Measurements from ENCODE around the gene KLK12.

Gene KLK12

DNA sequence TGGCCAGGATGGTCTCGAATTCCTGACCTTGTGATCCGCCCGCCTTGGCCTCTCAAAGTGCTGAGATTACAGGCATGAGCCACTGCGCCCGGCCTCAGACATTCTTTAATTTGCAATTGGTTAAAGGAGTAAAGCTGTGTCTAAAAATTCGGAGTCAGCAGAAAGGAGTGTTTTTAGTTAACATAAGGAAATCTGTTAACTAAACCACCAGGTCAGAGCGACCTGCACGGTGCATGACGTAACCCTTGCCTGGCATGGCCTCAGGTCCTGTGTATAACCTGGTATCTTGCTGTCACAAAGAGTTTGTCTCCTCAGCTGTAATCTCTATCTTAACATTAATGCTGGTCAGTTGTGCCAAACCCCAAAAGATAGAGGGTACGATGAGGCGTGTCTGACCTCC, 9.5 kb upstream of the KLK12 start:
- no peak for DNase-seq

DNA sequence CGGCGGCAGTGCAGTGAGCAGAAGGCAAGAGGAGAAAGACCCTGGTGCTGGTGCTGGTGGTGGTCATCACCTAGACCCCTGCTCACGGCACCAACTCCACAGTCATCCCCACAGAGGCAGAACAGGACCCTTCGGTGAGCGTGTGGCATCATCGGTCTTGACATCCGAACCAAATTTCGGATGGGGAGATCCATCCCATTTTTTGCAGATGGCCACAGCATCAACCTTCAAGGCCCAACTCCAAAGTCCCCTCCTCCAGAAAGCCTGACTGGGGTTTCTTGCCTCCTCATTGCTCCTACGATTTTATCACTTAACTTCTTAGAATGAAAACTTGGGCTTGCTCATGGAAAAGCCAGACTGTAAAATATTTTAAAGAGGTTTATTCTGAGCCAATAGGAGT, 8.7 kb upstream of the KLK12 start:
- no peak for DNase-seq

DNA sequence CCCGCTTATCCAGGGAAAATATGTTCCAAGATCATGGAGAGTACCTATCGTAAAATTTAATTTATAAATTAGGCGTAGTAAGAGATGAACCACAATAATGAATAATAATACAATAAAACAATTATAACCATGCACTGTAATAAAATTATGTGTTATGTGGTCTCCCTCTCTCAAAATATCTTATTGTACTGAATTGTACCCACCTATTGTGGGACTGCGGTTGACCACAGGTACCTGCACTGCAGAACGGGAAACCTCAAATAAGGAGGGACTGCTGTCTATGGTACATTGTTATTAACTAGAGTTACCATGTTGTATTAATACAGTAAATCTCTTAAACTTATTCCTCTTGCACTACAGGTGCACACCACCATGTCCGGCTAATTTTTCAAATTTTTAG, 5.3 kb upstream of the KLK12 start:
- no peak for DNase-seq

DNA sequence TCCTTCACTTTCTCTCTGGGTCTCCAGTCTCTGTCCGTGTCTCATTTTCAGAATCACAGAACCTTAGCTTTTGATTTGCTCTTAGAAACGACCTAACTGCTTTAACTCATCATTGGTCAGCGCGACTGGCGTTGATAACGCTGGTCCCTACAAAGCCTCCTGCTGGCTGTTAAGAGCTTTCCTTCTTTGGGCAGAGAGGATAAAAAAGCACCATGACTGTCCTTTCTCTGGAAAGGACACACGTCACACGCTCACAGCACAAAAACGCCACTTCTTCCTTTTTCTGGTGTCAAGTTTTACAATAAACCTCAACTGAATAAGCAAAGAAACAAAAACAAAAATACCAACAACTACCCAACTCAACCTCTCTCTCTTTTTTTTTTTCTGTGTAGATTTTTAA, 1.7 kb upstream of the KLK12 start:
- DNase-seq: no peak

DNA sequence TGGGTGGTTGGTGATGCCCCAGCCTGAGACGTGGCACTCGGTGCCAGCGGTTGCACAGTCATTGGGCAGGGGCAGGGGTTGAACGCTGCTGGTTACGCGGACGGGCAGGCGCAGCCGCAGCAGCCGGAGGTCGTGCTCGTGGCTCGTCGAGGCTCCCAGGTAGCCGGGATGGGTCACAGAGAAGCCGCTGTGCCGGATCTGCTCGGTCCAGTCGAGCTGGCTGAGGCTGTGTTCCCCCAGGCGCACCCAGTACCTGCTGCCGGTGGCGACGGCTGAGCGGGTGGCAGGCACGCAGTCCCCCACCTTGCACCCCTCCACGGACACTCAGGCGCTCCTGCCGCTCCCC, 2.9 kb downstream of the KLK12 start:
- DNase-seq: no peak

DNA sequence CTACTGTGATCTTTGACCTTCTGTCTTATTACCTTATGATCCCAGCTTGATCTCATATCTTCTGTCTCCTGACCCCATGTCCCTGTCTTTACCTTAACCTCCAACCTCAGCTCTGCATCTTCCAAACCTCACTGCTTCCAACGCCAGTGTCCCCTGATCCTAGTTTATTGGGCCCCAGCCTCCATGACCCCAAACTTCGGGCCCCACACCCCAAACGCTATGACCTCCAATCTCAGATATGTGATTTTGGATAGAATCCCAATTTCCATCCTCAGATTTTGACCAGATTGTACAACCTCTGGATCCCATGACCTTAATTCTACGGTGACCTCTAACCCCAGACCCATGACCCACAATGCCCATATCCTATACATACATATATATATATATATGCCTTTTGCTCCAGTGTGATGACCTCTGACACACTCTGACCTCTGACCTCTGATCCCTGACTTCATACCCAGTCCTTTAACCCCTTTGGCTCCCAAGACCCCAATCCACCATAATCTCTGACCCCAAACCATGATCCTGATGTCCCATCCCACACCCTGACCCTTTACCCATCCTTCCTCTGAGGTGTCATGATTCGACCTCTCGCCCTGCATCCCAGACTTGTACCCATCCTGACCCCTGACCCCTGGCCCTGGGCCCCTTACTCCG, 3.5 kb downstream of the KLK12 start:
- DNase-seq: no peak

DNA sequence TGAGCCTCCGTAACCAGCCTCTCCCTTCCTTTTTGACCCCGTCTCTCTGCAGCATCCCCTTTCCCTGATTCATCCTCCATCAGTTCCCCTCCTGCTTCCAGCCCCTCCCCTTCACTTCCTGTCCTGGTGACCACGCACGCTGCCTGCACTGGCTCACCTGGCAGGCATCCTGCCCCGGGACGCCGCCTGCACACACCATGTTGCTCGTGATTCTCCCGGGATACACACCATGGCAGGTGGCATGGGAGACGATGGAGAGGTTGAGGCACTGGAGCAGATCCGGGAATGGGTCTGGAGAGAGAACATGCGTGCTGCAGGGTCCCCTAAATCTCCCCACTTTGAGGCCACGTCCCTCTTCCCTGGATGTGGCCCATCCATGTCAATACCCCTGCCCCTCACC, 4.2 kb downstream of the KLK12 start:
- no peak for DNase-seq

DNA sequence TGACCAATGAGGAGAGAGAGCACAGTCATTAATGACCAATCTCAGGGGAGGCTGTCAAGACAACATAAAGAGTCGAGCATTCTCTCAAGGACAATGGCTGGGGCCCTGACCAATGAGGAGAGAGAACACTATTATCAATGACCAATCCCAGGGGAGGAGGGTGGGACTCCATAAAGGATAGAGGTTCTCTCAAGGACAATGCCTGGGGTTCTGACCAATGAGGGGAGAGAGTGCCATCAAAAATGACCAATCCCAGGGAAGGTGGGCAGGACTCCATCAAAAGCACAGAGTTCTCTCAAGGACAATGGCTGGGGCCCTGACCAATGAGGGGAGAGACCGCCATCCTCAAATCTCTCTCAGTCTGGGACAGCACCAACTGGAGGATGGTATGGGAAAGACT, 5.1 kb downstream of the KLK12 start:
- DNase-seq: no peak

DNA sequence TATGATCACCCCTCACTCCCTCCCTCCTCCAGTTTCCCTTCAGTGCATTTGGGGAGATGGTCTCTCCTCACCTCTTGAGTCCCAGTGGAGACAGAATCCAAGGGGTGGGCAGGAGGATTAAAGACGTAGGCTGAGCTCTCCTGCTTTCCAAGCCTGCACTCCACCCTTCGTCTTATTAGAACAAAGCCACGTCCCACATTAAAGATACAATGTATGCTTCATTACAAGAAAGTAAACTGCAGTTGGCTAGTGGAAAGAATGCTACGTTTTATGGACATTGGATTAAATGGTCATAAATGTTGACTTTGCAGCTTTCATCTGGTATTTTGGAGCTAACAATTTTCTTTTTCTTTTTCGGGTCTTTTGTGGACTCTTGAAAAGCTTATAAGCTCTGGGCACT, 6.9 kb downstream of the KLK12 start:
- DNase-seq: no peak

DNA sequence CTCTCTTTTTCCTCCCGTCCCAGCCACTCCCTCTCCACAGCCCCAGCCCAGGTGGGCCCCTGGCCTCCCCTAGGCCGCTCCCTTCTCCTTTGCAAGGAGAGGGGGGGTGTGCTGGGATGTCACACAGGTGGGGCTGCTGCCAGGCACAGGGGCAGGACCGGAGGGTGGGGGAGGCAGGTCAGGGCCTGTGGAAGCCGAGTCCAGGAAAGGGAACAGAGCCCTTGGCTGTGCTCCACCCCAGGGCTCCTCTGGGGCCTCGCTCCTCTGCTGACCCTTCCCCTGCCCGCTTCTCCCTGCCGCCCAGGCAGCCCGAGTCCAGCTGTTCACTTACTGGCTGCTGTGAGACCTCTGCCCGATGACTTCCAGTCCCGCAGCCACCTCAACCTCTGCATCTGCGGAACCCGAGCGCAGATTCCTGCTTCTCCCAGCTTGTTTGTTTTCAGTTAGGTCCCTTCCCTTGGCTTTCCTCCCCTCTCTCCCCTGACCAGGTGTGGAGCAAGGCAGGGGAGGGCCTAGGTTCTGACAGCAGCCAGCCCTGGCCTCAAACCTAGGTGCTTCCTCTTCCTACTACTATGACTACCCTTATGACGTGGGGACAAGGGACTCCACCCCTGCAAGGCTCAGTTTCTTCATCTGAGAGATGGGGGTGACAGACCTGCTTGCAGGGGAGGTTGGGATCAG, 7.5 kb downstream of the KLK12 start:
- no peak for DNase-seq

DNA sequence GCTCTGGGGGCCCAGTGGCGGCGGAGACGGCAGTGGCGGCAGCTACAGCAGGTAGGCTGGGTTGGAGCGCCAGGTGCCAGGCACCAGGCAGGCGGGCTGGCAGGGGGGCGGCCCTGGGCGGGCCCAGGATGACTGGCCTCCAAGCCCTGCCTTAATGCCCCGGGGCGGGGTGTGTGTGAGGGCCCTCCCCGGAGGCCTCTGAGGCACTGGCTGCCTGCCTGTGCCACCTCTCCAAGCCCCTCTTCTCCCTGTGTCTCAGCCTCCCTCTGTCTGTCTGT, 8.3 kb downstream of the KLK12 start, which contains the start of gene KLK11:
TSS of gene KLK11 (minus strand) at position 63 of the 278 bp plus-strand sequence. CDS start 985 bp downstream, outside the sequence.
- DNase-seq: no peak

DNA sequence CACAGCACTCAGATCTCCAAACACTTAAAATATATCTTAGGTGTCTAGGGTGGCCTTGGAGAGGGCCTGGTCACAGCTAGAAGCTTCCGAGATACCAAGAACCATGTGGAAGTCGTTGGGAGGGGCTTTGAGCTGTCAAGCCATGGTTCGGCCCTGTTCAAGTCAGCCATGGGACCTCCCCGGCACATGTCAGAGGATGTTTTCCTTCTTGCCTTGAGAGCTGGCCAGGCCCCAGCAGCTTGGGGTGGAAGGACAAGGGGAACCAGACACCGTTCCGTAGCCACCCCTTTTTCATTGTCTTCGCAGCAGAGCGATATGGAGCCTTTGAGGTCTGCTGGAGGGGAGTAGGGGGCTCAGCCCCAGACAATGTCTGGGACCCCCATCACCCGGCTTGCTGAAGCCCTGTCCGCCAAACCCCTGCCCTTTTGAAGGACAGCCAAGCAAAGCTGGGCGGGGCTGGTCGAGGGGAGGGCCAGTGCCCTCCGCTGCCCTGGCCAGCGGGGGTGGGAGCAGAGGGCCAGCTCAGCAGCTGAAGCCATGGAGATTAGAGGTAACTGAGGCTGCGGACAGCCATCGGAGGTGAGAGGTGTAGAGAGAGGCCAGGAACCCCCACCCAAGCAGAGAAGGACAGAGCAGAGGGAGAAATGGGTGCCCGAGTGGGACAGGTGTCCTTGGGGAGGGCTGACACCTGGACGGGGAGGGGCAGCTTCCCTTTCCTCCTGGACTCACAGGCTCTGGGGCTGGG, 8.8 kb downstream of the KLK12 start:
- no peak for DNase-seq

DNA sequence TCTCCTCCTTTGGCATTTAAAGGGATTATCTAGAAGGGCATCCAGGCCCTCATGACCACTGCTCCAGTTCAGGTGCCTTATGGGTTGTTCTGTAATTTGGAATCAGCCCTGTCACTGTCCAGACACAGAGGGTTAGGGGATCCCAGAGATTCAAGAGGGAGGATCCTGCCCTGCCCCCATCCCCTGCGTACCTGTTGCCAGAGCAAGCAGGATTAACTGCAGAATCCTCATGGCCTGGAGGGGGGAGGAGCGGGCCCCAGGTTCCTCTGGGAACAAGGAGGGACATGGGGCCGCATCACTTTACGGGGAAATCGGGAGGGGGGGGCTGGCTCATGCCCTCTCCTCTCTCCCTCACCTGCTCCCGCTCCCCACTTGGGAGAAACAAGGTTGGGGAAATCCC, 9.4 kb downstream of the KLK12 start:
- DNase-seq: no peak

DNA sequence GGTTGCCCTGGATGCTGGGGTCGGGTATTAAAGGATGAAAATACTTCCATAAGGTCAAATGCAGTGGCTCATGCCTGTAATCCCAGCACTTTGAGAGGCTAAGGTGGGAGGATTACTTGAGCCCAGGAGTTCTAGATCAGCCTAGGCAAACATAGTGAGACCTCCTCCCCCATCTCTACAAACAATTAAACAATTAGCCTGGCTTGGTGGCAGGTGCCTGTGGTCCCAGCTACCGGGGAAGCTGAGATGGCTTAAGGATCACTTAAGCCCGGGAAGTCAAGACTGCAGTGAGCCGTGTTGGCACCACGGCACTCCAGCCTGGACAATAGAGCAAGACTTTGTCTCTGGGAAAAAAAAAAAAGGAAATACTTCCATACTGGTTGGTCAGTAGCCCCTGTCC, 9.9 kb downstream of the KLK12 start:
- DNase-seq: no peak

DNA sequence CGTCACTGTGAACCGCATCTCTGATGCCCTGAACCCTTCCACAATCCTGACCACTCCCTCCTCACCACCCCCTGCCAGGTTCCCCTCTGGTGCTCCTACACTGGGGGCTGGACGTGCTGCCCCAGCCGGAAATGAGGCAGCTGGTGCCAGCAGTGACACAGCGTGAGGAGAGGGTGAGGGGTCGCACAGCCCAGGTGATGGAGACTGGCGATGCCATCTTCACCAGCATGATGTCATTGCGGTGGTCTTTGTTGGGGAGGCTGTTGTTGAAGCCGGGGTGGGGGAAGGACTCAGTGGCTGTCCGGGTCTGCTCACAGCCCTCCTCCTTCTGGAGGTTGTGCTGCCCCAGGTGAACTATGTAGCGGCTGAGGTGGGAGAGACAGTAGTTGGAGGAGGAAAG, 10.9 kb downstream of the KLK12 start:
- no peak for DNase-seq

DNA sequence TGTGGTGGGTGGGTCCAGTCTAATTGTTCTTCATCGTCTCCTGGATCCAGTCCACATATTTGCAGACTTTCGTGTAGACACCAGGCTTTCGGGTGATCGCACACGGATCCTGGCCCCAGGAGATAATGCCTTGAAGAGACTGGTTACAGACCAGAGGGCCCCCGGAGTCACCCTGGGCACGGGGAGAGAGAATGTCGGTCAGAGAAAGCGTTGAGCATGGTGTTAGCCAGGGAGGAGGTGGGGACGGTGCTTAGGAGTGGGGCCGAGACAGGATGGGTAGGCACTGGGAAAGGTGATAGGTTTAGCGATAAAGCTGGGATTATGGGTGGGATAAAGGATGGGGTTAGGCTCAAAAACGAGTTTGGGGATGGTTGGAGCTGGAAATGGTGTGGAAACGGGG, 12.3 kb downstream of the KLK12 start:
- no peak for DNase-seq

DNA sequence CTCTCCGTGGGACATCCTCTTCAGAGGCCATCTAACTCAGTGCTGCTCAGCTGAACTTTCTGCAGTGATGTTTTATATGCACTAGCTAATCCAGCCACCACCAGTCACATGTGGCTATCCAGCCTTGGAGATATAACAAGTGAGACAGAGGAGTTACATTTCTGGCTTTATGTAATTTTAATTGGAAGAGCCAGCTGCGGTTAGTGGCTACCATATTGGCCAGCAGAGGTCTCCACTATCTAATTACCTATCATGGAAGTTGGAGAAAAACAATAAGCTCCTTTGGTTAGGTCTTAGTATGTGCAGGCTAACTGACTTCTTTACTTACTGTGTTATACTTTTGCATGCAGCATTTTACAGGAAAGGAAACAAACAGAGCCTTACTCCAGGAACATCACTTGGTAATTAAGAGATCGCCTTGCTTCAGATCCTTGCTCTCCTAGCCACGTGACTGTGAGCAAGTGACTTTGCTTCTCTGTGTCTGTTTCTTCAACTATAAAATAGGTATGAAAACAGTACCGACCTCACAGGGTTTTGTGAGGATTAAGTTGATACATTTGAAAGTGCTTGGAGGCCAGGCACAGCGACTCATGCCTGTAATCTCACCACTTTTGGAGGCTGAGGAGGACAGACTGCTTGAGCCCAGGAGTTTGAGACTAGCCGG, 13.7 kb downstream of the KLK12 start:
- DNase-seq: no peak

DNA sequence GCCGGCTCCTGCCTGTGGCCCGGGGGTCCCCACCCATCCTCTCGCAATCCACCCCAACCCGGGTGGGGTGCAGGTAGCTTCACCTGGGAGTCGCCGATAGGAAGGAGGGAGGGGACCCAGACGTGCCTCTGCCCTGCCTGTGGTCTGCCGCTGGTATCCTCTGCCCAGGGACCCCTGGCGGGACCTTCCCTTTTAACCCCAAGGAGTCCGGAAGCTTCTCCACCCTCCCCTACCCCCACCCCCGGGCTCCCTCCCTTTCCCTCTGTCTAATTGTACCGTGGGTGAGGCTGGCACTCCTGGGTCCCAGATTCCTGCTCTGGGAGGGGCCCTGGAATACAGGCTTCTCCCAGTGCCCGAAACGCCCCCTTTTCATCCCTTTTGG, 15.3 kb downstream of the KLK12 start, which contains the start of gene KLK10:
TSS of gene KLK10 (minus strand) at position 166 of the 382 bp plus-strand sequence. CDS start 579 bp downstream, outside the sequence.
- DNase-seq: no peak

DNA sequence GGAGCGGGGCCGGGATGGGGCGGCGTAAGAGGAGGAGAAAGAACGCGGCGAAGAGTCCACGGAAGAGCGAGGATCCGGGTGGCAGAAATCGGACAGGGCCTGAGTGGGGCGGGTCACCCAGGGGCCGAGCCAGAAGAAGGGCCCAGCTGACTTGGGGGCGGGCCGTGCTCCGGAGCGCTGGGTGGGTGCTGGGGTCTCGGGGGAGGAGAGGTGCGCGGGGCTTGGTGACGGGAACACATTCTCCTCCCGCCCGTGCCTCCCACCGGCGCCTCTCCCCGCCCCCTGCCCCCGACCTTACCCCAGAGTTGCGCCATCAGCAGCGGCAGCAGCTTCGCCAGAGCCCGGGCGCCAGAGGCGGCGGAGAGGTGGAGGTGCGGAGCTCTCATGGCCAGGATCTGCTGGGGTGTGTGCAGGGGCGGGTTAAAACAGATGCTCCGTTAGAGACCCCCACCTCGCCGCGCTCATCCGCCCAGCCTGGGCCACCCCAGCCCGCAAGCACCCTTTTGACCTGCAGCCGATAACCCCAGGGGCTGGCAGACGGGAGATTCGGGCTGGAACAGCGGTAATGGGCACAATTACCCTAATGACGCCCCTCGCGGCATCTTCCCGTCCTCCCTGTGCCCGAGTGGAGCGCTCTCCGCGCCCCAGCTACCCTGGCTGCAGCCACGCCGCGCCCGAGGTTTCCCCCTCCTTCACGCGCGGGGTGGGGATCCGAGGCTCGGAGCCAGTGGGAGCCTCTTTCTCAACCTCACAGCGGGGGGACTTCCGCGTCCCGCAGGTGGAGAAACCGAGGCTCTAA, 15.9 kb downstream of the KLK12 start:
- DNase-seq: no peak

DNA sequence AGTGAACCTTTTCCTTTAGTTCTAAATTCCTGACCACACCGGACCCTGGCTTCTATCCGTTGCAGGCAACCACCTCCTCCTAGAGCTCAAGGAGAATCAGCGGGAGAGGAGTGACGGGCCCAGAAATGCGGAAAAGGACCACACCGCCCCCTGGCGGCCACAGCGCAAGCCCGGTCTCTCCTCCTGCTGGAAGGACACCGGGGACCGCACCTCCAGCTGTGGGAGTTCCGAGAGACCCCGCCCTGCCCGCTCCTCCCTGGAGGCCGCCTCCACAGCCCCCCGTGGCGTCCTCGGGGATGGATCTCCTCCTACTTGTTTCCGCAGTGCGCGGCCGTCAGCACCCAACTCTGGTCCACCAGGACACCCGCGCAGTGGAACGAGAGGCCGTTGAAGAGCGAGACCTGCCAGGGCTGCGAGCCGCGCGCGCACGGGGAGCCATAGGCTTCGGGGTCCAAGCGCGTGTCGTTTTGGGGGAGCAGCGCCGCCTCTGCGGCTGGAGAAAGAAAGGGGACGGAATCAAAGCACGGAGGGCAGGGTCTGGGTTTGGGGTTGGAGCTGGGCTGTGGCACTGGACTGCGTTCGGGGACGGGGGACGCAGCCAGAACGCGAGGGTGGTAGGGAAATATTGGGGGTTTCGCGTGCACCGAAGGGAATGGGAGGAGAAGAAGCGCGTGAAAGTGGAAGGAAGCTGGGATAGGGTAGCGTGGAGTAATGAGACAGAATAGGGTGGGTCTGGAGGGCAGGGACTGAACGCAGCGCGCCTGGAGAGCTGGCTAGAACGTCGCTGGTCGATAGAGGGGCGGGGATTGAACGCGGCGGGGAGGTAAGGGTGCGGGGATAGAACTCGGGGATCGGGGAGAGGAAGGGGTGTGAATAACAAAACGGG, 17.8 kb downstream of the KLK12 start:
- peak; percentile 52 for DNase-seq

DNA sequence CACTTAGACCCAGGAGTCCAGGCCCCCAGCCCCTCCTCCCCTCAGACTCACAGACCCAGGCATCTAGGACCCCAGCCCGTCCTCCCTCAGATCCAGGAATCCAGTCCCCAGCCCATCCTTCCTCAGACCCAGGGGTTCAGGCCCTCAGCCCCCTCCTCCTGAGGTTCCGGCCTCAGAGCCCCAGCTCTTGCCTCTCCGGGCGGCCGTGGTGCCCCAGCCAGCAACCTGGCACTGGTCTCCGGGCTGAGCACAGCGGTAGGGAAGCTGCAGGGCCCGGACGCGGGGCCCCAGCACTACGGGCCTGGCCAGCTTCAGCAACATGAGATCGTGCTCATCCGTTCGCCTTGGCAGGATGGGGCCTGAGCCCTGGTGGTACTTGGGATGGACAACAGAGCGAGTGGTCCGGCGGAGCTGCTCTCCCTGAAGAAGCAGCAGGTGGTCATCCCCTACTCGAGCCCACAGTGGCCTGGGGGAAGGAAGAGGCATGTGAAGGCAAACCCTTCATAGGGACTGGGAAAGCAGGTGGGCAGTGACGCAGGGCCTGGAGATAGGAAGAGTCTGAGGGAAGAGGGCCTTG, 19.0 kb downstream of the KLK12 start:
- no peak for DNase-seq

DNA sequence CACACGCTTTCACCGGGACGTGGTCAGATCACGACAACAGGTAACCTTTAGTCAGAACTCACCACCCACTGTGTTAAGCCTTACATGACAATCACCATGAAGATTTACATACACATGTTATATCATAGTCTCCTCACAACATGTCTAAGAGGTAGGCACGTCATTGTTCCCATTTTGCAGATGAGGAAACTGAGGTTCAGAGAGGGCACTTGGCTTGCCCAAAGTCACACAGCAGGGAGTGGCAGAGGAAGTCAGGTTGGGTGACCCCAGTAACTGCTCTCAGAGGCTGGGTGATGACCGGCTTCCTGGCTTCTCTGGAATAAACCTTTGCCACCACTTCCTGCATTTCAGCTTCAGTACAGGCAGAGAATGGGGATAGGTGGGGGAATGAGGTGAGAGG, 20.6 kb downstream of the KLK12 start:
- DNase-seq: no peak

All from activated CD8-positive, alpha-beta memory T cell treated with anti-CD3 and anti-CD28 coated beads, Interleukin-2, amount 50 U/mL, for 4 hours (primary cell).